KMS-11 (cell line): ENCODE data around the gene VEPH1.

Experiments used
- H2AFZ ChIP-seq: fragments of 200-600 bp; sonication (generic); 2 replicates; pipeline ENCODE4 v1.6.1; 2016; ENCODE audit warnings: antibody characterized with exemption, mixed run types, low read depth
- H3K27ac ChIP-seq: fragments of 200-600 bp; sonication (generic); 2 replicates; pipeline ENCODE4 v1.6.1; 2016; ENCODE audit warnings: mild to moderate bottlenecking, mixed run types
- H3K27me3 ChIP-seq: fragments of 200-600 bp; sonication (generic); 2 replicates; pipeline ENCODE4 v1.6.1; 2017; ENCODE audit warnings: mild to moderate bottlenecking, low read depth, mixed run types, moderate library complexity; ENCODE audit not compliant: insufficient read depth
- H3K36me3 ChIP-seq: fragments of 200-600 bp; sonication (generic); 2 replicates; pipeline ENCODE4 v1.6.1; 2017; ENCODE audit warnings: mild to moderate bottlenecking, mixed run types; ENCODE audit not compliant: insufficient read depth
- H3K4me1 ChIP-seq: fragments of 200-600 bp; sonication (generic); 2 replicates; pipeline ENCODE4 v1.6.1; 2016; ENCODE audit warnings: mild to moderate bottlenecking, low read depth, mixed run types; ENCODE audit not compliant: poor library complexity, severe bottlenecking
- H3K4me2 ChIP-seq: fragments of 200-600 bp; sonication (generic); 2 replicates; pipeline ENCODE4 v1.7.0; 2016; ENCODE audit warnings: mild to moderate bottlenecking, mixed run types
- H3K4me3 ChIP-seq: fragments of 200-600 bp; sonication (generic); IDR thresholded peaks from 2 replicates; pipeline ENCODE4 v1.6.1; 2017; ENCODE audit warnings: low read depth, low read length, mixed read lengths; ENCODE audit not compliant: insufficient read depth
- H3K79me2 ChIP-seq: fragments of 200-600 bp; sonication (generic); 2 replicates; pipeline ENCODE4 v1.6.1; 2016; ENCODE audit warnings: low read depth, mixed run types; ENCODE audit not compliant: insufficient read depth
- H3K9ac ChIP-seq: fragments of 200-600 bp; sonication (generic); 2 replicates; pipeline ENCODE4 v1.6.1; 2016; ENCODE audit warnings: mild to moderate bottlenecking, mixed run types
- H4K20me1 ChIP-seq: fragments of 200-600 bp; sonication (generic); 2 replicates; pipeline ENCODE4 v1.6.1; 2016; ENCODE audit warnings: mild to moderate bottlenecking, mixed run types; ENCODE audit not compliant: insufficient read depth
- CTCF ChIP-seq: fragments of 200-600 bp; sonication (generic); conservative IDR thresholded peaks from 2 replicates; pipeline ENCODE4 v1.6.1; 2017; ENCODE audit warnings: low read depth, mild to moderate bottlenecking, antibody characterized with exemption, low read length, moderate library complexity, mixed read lengths

The VEPH1 gene

GRCh38 chr3:157447026-157447694 is 56.1 kb downstream of the VEPH1 start:
- no peaks in the 10 kb centered on the region for H4K20me1 ChIP-seq
- no peak overlapping the region for H2AFZ ChIP-seq
- 0 out of 2 replicates have a peak, but pooled peaks have one; percentile 19 for TF ChIP-seq CTCF

GRCh38 chr3:157445857-157446256 is 57.4 kb downstream of the VEPH1 start:
- H3K4me1 ChIP-seq = no peaks in the 10 kb centered on the region
- no peak overlapping the region for H2AFZ ChIP-seq
- H3K4me2 ChIP-seq = no peak overlapping the region
- H3K9ac ChIP-seq = no peak overlapping the region
- H3K4me3 ChIP-seq = no peak overlapping the region
- TF ChIP-seq CTCF = no peak
- H3K79me2 ChIP-seq = no peaks in the 10 kb centered on the region
- H4K20me1 ChIP-seq = no peaks in the 10 kb centered on the region
- H3K36me3 ChIP-seq = no peaks in the 10 kb centered on the region
- H3K27ac ChIP-seq = no peak overlapping the region
- no peaks in the 10 kb centered on the region for H3K27me3 ChIP-seq

More at GRCh38 chr3:157447026-157447694, 56.1 kb downstream of the VEPH1 start:
- H3K27ac ChIP-seq = no peak overlapping the region
- no peak overlapping the region for H3K4me2 ChIP-seq
- H3K9ac ChIP-seq = no peak overlapping the region
- H3K27me3 ChIP-seq = no peaks in the 10 kb centered on the region
- H3K4me3 ChIP-seq = no peak overlapping the region
- no peaks in the 10 kb centered on the region for H3K79me2 ChIP-seq
- H3K36me3 ChIP-seq = no peaks in the 10 kb centered on the region
- no peaks in the 10 kb centered on the region for H3K4me1 ChIP-seq

GRCh38 chr3:157444797-157445184 is 58.4 kb downstream of the VEPH1 start:
- H3K79me2 ChIP-seq = no peaks in the 10 kb centered on the region
- no peaks in the 10 kb centered on the region for H3K27me3 ChIP-seq
- no peak overlapping the region for H3K4me2 ChIP-seq
- no peak overlapping the region for H3K4me3 ChIP-seq
- no peaks in the 10 kb centered on the region for H3K36me3 ChIP-seq
- TF ChIP-seq CTCF = no peak
- no peaks in the 10 kb centered on the region for H3K4me1 ChIP-seq
- no peak overlapping the region for H2AFZ ChIP-seq
- H3K9ac ChIP-seq = no peak overlapping the region
- no peaks in the 10 kb centered on the region for H4K20me1 ChIP-seq
- H3K27ac ChIP-seq = no peak overlapping the region

GRCh38 chr3:157443905-157444796 is 59.1 kb downstream of the VEPH1 start:
- Histone ChIP-seq H3K36me3 (no peaks in the 10 kb centered on the region), H3K4me3 (no peak overlapping the region), H3K9ac (no peak overlapping the region), H3K79me2 (no peaks in the 10 kb centered on the region), H3K4me2 (no peak overlapping the region), H3K4me1 (no peaks in the 10 kb centered on the region), H4K20me1 (no peaks in the 10 kb centered on the region), H2AFZ (no peak overlapping the region), H3K27me3 (no peaks in the 10 kb centered on the region), H3K27ac (no peak overlapping the region)
- no peak for TF ChIP-seq CTCF
